ENCODE results near the gene LRRC75A. TPM values are rescaled to one million over a fixed set of nuclear protein-coding genes. Genes with fewer than 3 reads are reported as not detected.

LRRC75A gene
- total and polyA plus RNA-seq, 2 of the 8 experiments (the other 6 are each of a cell fraction or from before 2014, with no cell fraction given) = 9.7 to 9.9 TPM

GRCh38 chr17:16464303-16465051, 27.5 kb downstream of the LRRC75A start (continued):
- TF ChIP-seq PHF8 (conservative IDR thresholded peaks at IDR 0.05; ENCODE audit: low read depth, low read length) (no peak), CBX5 (IDR thresholded peaks at IDR 0.05; ENCODE audit: low read depth, low read length) (no peak), JUND (IDR thresholded peaks at IDR 0.05; ENCODE audit: low read length) (no peak), CTCF (IDR thresholded peaks at IDR 0.05; ENCODE audit: control extremely low read depth in 1 of 3, insufficient read depth in 1 of 3, low read depth in 1 of 3, low read length in 3 of 3) (no peak), EZH2 (IDR thresholded peaks at IDR 0.05; ENCODE audit: low read depth, low read length, severe bottlenecking) (no peak), RFX5 (IDR thresholded peaks at IDR 0.05; ENCODE audit: borderline replicate concordance, low read depth, low read length) (no peak), ASH2L (IDR thresholded peaks at IDR 0.05; ENCODE audit: low read length) (no peak), BACH1 (IDR thresholded peaks at IDR 0.05; ENCODE audit: low read length) (no peak)

All from H1 (cell line).